ENCODE data around the gene SH3TC2. TPM values are rescaled to one million over a fixed set of nuclear protein-coding genes. Genes with fewer than 3 reads are reported as not detected.

SH3TC2 gene
- polyA plus RNA-seq, 1 of the 3 experiments (the other 2 are of a cell fraction): 1.1 TPM

- TF ChIP-seq SMC3 (IDR thresholded peaks at IDR 0.05; ENCODE audit: low read depth, low read length) (peak; percentile 94), GATA2 (CRISPR knock-in tag; IDR thresholded peaks at IDR 0.05) (no peak)
Observed at GRCh38 chr5:149035372-149035790, 27.5 kb downstream of the SH3TC2 start (continued).

GRCh38 chr5:149030838-149031397 is 31.9 kb downstream of the SH3TC2 start:
- 74% methylated on average over 3 of the region's 3 CpGs for WGBS (ENCODE audit: low lambda C conversion rate)
- TF ChIP-seq EZH2phosphoT487 (IDR thresholded peaks at IDR 0.05; ENCODE audit: borderline replicate concordance, low read depth) (no peak), CTCF (IDR thresholded peaks at IDR 0.05) (no peak), SIN3A (IDR thresholded peaks at IDR 0.05; ENCODE audit: borderline replicate concordance, low read depth, low read length) (no peak), RCOR1 (IDR thresholded peaks at IDR 0.05; ENCODE audit: low read length) (no peak), TCF12 (IDR thresholded peaks at IDR 0.05) (no peak), NRF1 (IDR thresholded peaks at IDR 0.05; ENCODE audit: low read depth, low read length) (no peak), RFX5 (IDR thresholded peaks at IDR 0.05; ENCODE audit: low read length) (no peak), REST (IDR thresholded peaks at IDR 0.05; ENCODE audit: low read depth, low read length) (no peak), GATA2 (CRISPR knock-in tag; IDR thresholded peaks at IDR 0.05) (no peak), PBX3 (IDR thresholded peaks at IDR 0.05) (no peak), USF2 (IDR thresholded peaks at IDR 0.05; ENCODE audit: borderline replicate concordance, low read depth, low read length) (no peak), MEF2A (IDR thresholded peaks at IDR 0.05; ENCODE audit: borderline replicate concordance, low read depth) (no peak), POLR2AphosphoS5 (IDR thresholded peaks at IDR 0.05; ENCODE audit: low read depth, low read length) (no peak), NFIC (IDR thresholded peaks at IDR 0.05; ENCODE audit: borderline replicate concordance) (no peak), ELF1 (IDR thresholded peaks at IDR 0.05) (no peak), RAD21 (IDR thresholded peaks at IDR 0.05; ENCODE audit: low read length) (no peak), EP300 (IDR thresholded peaks at IDR 0.05; ENCODE audit: borderline replicate concordance in 1 of 2, low read depth in 1 of 2, low read length in 1 of 2) (no peak), USF1 (IDR thresholded peaks at IDR 0.05; ENCODE audit: borderline replicate concordance, low read depth) (no peak)
- Histone ChIP-seq H3F3A (replicated peaks; ENCODE audit: insufficient read depth) (no peaks in the 10 kb centered on the region), H3K9ac (no peak overlapping the region), H3K4me1 (ENCODE audit: control insufficient read depth in 1 of 2, insufficient read depth in 2 of 2, low read depth in 1 of 2, low read length in 1 of 2) (no peaks in the 10 kb centered on the region), H3K9me2 (no peaks in the 10 kb centered on the region), H3K9me3 (no peaks in the 10 kb centered on the region), H2AFZ (ENCODE audit: low read depth) (no peak overlapping the region), H3K4me3 (ENCODE audit: low read depth in 2 of 2, low read length in 1 of 2) (no peak overlapping the region), H3K4me2 (no peak overlapping the region), H3K27ac (ENCODE audit: low read depth in 2 of 2, low read length in 1 of 2) (no peak overlapping the region), H3K36me3 (replicated peaks in 1 of 2; ENCODE audit: control insufficient read depth in 1 of 2, insufficient read depth in 2 of 2, low read length in 1 of 2) (no peaks in the 10 kb centered on the region), H4K20me1 (ENCODE audit: insufficient read depth) (no peaks in the 10 kb centered on the region), H3K79me2 (ENCODE audit: insufficient read depth) (no peaks in the 10 kb centered on the region), H3K27me3 (ENCODE audit: insufficient read depth) (no peaks in the 10 kb centered on the region)
- ChIA-PET POLR2A (no interaction called here), CTCF (interaction anchor here (1.1 to 20.7 kb wide), 3 partner anchors 12 to 295 kb away, joined by 3 to 618 read pairs (median 82); no protein-coding TSS in a partner anchor)
- DNase-seq: no peak

Data from SK-N-SH (cell line).